ENCODE results near the gene ADORA1. TPM values are rescaled to one million over a fixed set of nuclear protein-coding genes. Genes with fewer than 3 reads are reported as not detected.

The ADORA1 gene
- polyA plus RNA-seq, 1 experiment, result 2.4 TPM

- no peak for TF ChIP-seq CTCF (IDR thresholded peaks at IDR 0.05; ENCODE audit: insufficient read depth, low read depth, low read length)
- CTCF ChIA-PET, result interaction anchor here (1.3 to 6.6 kb wide), 4 partner anchors 8 to 168 kb away, joined by 5 to 58 read pairs (median 22); partner anchors contain the start of gene ADORA1
Observed at GRCh38 chr1:203208181-203208580, 80.7 kb downstream of the ADORA1 start.

GRCh38 chr1:203210350-203210749 is 82.8 kb downstream of the ADORA1 start:
- TF ChIP-seq CTCF (IDR thresholded peaks at IDR 0.05; ENCODE audit: insufficient read depth, low read depth, low read length), result no peak
- no peaks in the 10 kb centered on the region for H3K27me3 ChIP-seq (ENCODE audit: control insufficient read depth, insufficient read depth, low read length)
- CTCF ChIA-PET, result interaction anchor here (1.3 to 13.0 kb wide), 5 partner anchors 38 to 168 kb away, joined by 3 to 282 read pairs (median 15); no protein-coding TSS in a partner anchor
- H3K4me3 ChIP-seq (ENCODE audit: low read depth, low read length), result no peak overlapping the region
- POLR2A ChIA-PET, result no interaction called here
- DNase-seq (ENCODE audit: low read depth), result no peak
- no peaks in the 10 kb centered on the region for H3K36me3 ChIP-seq (ENCODE audit: control insufficient read depth, insufficient read depth, low read length)

More at GRCh38 chr1:203208181-203208580, 80.7 kb downstream of the ADORA1 start:
- no peaks in the 10 kb centered on the region for H3K36me3 ChIP-seq (ENCODE audit: control insufficient read depth, insufficient read depth, low read length)
- DNase-seq (ENCODE audit: low read depth), result no peak
- H3K27me3 ChIP-seq (ENCODE audit: control insufficient read depth, insufficient read depth, low read length), result no peaks in the 10 kb centered on the region
- POLR2A ChIA-PET, result interaction anchor here (0.6 kb wide), 1 partner anchor 1745 kb away, joined by 3 read pairs; no protein-coding TSS in a partner anchor
- no peak overlapping the region for H3K4me3 ChIP-seq (ENCODE audit: low read depth, low read length)

GRCh38 chr1:203210988-203211387 is 83.5 kb downstream of the ADORA1 start:
- no peak overlapping the region for H3K4me3 ChIP-seq (ENCODE audit: low read depth, low read length)
- H3K27me3 ChIP-seq (ENCODE audit: control insufficient read depth, insufficient read depth, low read length), result no peaks in the 10 kb centered on the region
- no peak for DNase-seq (ENCODE audit: low read depth)
- no peak for TF ChIP-seq CTCF (IDR thresholded peaks at IDR 0.05; ENCODE audit: insufficient read depth, low read depth, low read length)
- ChIA-PET POLR2A (no interaction called here), CTCF (interaction anchor here (0.7 to 13.0 kb wide), 6 partner anchors 35 to 168 kb away, joined by 3 to 282 read pairs (median 10); no protein-coding TSS in a partner anchor)
- H3K36me3 ChIP-seq (ENCODE audit: control insufficient read depth, insufficient read depth, low read length), result no peaks in the 10 kb centered on the region

- H3K27me3 ChIP-seq (ENCODE audit: control insufficient read depth, insufficient read depth, low read length), result 0 out of 2 replicates have a peak, but pooled peaks cover under 1% of the 10 kb centered on the region
- POLR2A ChIA-PET, result no interaction called here
- CTCF ChIA-PET, result interaction anchor here (0.5 to 13.0 kb wide), 8 partner anchors 9 to 169 kb away, joined by 3 to 282 read pairs (median 4); no protein-coding TSS in a partner anchor
- DNase-seq (ENCODE audit: low read depth), result no peak
- TF ChIP-seq CTCF (IDR thresholded peaks at IDR 0.05; ENCODE audit: insufficient read depth, low read depth, low read length), result no peak
- H3K4me3 ChIP-seq (ENCODE audit: low read depth, low read length), result no peak overlapping the region
- H3K36me3 ChIP-seq (ENCODE audit: control insufficient read depth, insufficient read depth, low read length), result no peaks in the 10 kb centered on the region
Observed at GRCh38 chr1:203211812-203212211, 84.3 kb downstream of the ADORA1 start.

GRCh38 chr1:203213126-203213525 is 85.6 kb downstream of the ADORA1 start:
- ChIA-PET CTCF (interaction anchor here (1.3 to 13.0 kb wide), 7 partner anchors 7 to 171 kb away, joined by 3 to 282 read pairs (median 67); partner anchors contain the start of genes ADORA1 and MYBPH), POLR2A (no interaction called here)
- TF ChIP-seq CTCF (IDR thresholded peaks at IDR 0.05; ENCODE audit: insufficient read depth, low read depth, low read length), result no peak
- Histone ChIP-seq H3K36me3 (ENCODE audit: control insufficient read depth, insufficient read depth, low read length) (no peaks in the 10 kb centered on the region), H3K27me3 (ENCODE audit: control insufficient read depth, insufficient read depth, low read length) (peaks cover 5% of the 10 kb centered on the region; the same call in 1 of the 2 replicates), H3K4me3 (ENCODE audit: low read depth, low read length) (no peak overlapping the region)
- no peak for DNase-seq (ENCODE audit: low read depth)
